Measurements from ENCODE around the gene KCTD16.

GRCh38 chr5:144395704-144396103, 225.0 kb downstream of the KCTD16 start:
- TF ChIP-seq CTCF (IDR thresholded peaks at IDR 0.05) (no peak), POLR2A (IDR thresholded peaks at IDR 0.05) (no peak)

Data from uterus (tissue), 2 donors.